Stimulated activated naive CD8-positive, alpha-beta T cell treated with anti-CD3 and anti-CD28 coated beads, Interleukin-15, Interleukin-2, amounts not matched to agents 100 ng/mL and 50 ng/mL, for 24 hours (primary cell): Measurements from ENCODE around the gene ERBB4.

Experiments used
- H3K27ac Mint-ChIP-seq: one replicate; pipeline ENCODE4 v1.8.0; 2021; ENCODE audit warnings: mild to moderate bottlenecking, mixed read lengths
- H3K27me3 Mint-ChIP-seq: one replicate; pipeline ENCODE4 v1.8.0; 2021; ENCODE audit warnings: mixed read lengths
- H3K36me3 Mint-ChIP-seq: one replicate; pipeline ENCODE4 v1.8.0; 2021; ENCODE audit warnings: low read depth, mixed read lengths
- H3K4me1 Mint-ChIP-seq: one replicate; pipeline ENCODE4 v1.8.0; 2021; ENCODE audit warnings: low read depth, mixed read lengths
- H3K4me3 Mint-ChIP-seq: one replicate; pipeline ENCODE4 v1.8.0; 2021; ENCODE audit warnings: mild to moderate bottlenecking, mixed read lengths
- H3K9me3 Mint-ChIP-seq: one replicate; pipeline ENCODE4 v1.8.0; 2021; ENCODE audit warnings: mixed read lengths

The ERBB4 gene

GRCh38 chr2:211349031-211349430, 1189.6 kb downstream of the ERBB4 start:
- no peaks in the 10 kb centered on the region for H3K9me3 Mint-ChIP-seq

GRCh38 chr2:211347328-211347727, 1191.3 kb downstream of the ERBB4 start:
- H3K9me3 Mint-ChIP-seq, result no peaks in the 10 kb centered on the region
- H3K4me1 Mint-ChIP-seq, result no peaks in the 10 kb centered on the region
- H3K27me3 Mint-ChIP-seq, result no peaks in the 10 kb centered on the region
- no peak overlapping the region for H3K27ac Mint-ChIP-seq
- no peak overlapping the region for H3K4me3 Mint-ChIP-seq
- H3K36me3 Mint-ChIP-seq, result no peaks in the 10 kb centered on the region

More at GRCh38 chr2:211349031-211349430, 1189.6 kb downstream of the ERBB4 start:
- Mint-ChIP-seq H3K4me3 (no peak overlapping the region), H3K27ac (no peak overlapping the region), H3K4me1 (no peaks in the 10 kb centered on the region), H3K36me3 (no peaks in the 10 kb centered on the region), H3K27me3 (no peaks in the 10 kb centered on the region)

- H3K4me3 Mint-ChIP-seq, result no peak overlapping the region
- H3K36me3 Mint-ChIP-seq, result no peaks in the 10 kb centered on the region
- H3K4me1 Mint-ChIP-seq, result no peaks in the 10 kb centered on the region
- no peaks in the 10 kb centered on the region for H3K27me3 Mint-ChIP-seq
- H3K9me3 Mint-ChIP-seq, result no peaks in the 10 kb centered on the region
- no peak overlapping the region for H3K27ac Mint-ChIP-seq
These were observed 1194.3 kb downstream of the ERBB4 start for GRCh38 chr2:211344289-211344688.

GRCh38 chr2:211333377-211333776, 1205.2 kb downstream of the ERBB4 start:
- no peaks in the 10 kb centered on the region for H3K27me3 Mint-ChIP-seq
- no peak overlapping the region for H3K4me3 Mint-ChIP-seq
- H3K36me3 Mint-ChIP-seq, result no peaks in the 10 kb centered on the region
- peaks cover 3% of the 10 kb centered on the region for H3K9me3 Mint-ChIP-seq
- no peaks in the 10 kb centered on the region for H3K4me1 Mint-ChIP-seq
- no peak overlapping the region for H3K27ac Mint-ChIP-seq

- Mint-ChIP-seq H3K9me3 (no peaks in the 10 kb centered on the region), H3K36me3 (no peaks in the 10 kb centered on the region), H3K27ac (no peak overlapping the region), H3K4me1 (no peaks in the 10 kb centered on the region), H3K4me3 (no peak overlapping the region), H3K27me3 (no peaks in the 10 kb centered on the region)
These were observed 1206.9 kb downstream of the ERBB4 start for GRCh38 chr2:211331736-211332135.

- no peaks in the 10 kb centered on the region for H3K27me3 Mint-ChIP-seq
- no peak overlapping the region for H3K27ac Mint-ChIP-seq
- H3K4me3 Mint-ChIP-seq, result no peak overlapping the region
- no peaks in the 10 kb centered on the region for H3K36me3 Mint-ChIP-seq
- no peaks in the 10 kb centered on the region for H3K4me1 Mint-ChIP-seq
- H3K9me3 Mint-ChIP-seq, result peaks cover 5% of the 10 kb centered on the region
These were observed 1208.7 kb downstream of the ERBB4 start for GRCh38 chr2:211329882-211330281.

- H3K4me3 Mint-ChIP-seq, result no peak overlapping the region
These were observed 1209.2 kb downstream of the ERBB4 start for GRCh38 chr2:211329421-211329820.

GRCh38 chr2:211328126-211328525, 1210.5 kb downstream of the ERBB4 start:
- Mint-ChIP-seq H3K27ac (no peak overlapping the region), H3K4me3 (no peak overlapping the region), H3K4me1 (no peaks in the 10 kb centered on the region), H3K9me3 (peaks cover 7% of the 10 kb centered on the region), H3K27me3 (no peaks in the 10 kb centered on the region), H3K36me3 (no peaks in the 10 kb centered on the region)

More at GRCh38 chr2:211329421-211329820, 1209.2 kb downstream of the ERBB4 start:
- Mint-ChIP-seq H3K27me3 (no peaks in the 10 kb centered on the region), H3K27ac (no peak overlapping the region), H3K36me3 (no peaks in the 10 kb centered on the region), H3K9me3 (peaks cover 7% of the 10 kb centered on the region), H3K4me1 (no peaks in the 10 kb centered on the region)
